H1 (cell line): ENCODE data around the gene SV2A. TPM values are rescaled to one million over a fixed set of nuclear protein-coding genes. Genes with fewer than 3 reads are reported as not detected.

Experiments used
- CTCF ChIA-PET: fragments of 300-600 bp; sonication (Branson Sonifier 250); formaldehyde crosslinking; loops from one replicate; lab custom pipeline; 2021; ENCODE audit not compliant: partially characterized antibody; lab: Charles Lee
- POLR2A ChIA-PET: fragments of 300-600 bp; sonication (Branson Sonifier 250); formaldehyde crosslinking; loops from one replicate; lab custom pipeline; 2021; ENCODE audit warnings: inconsistent platforms; ENCODE audit not compliant: partially characterized antibody; lab: Charles Lee
- DNase-seq, 2 experiments: peaks; one replicate each; pipeline versions ENCODE4 v3.0.0 to v3.0.0-alpha.2; 2010 to 2022; ENCODE audit warnings: low spot score in 2 of 2, low read depth in 1 of 2, mixed read lengths in 1 of 2
- FAIRE-seq: peaks from 2 replicates; lab custom pipeline; 2011; peaks lifted over from hg19 to GRCh38; lab: Jason Lieb, UNC
- H2AFZ ChIP-seq: 2 replicates; pipeline ENCODE4 v1.8.1; 2012; ENCODE audit warnings: low read length, inconsistent platforms
- H2AK5ac ChIP-seq: 2 replicates; pipeline ENCODE4 v1.6.1; 2013; ENCODE audit warnings: low read depth, low read length
- H2BK120ac ChIP-seq: replicated peaks from 2 replicates; pipeline ENCODE3; 2013; ENCODE audit warnings: low read depth, low read length, inconsistent platforms
- H2BK12ac ChIP-seq: 2 replicates; pipeline ENCODE4 v1.6.1; 2013; ENCODE audit warnings: low read depth, low read length
- H2BK15ac ChIP-seq: 2 replicates; pipeline ENCODE4 v1.6.1; 2013; ENCODE audit warnings: low read length
- H2BK20ac ChIP-seq: 2 replicates; pipeline ENCODE4 v1.6.1; 2013; ENCODE audit warnings: low read length
- H2BK5ac ChIP-seq: 2 replicates; pipeline ENCODE4 v1.6.1; 2013; ENCODE audit warnings: low read depth, low read length
- H3K14ac ChIP-seq: 2 replicates; pipeline ENCODE4 v1.6.1; 2013; ENCODE audit warnings: inconsistent platforms; ENCODE audit not compliant: insufficient read length
- H3K18ac ChIP-seq: 2 replicates; pipeline ENCODE4 v1.6.1; 2013; ENCODE audit warnings: low read length; ENCODE audit errors: extremely low read depth
- H3K23ac ChIP-seq: 2 replicates; pipeline ENCODE4 v1.6.1; 2013; ENCODE audit warnings: inconsistent platforms; ENCODE audit not compliant: insufficient read length
- H3K23me2 ChIP-seq: 2 replicates; pipeline ENCODE4 v1.6.1; 2013; ENCODE audit warnings: low read depth, low read length
- H3K27ac ChIP-seq: 2 replicates; pipeline ENCODE4 v1.6.1; 2011; ENCODE audit warnings: low read depth, low read length, inconsistent platforms
- H3K27me3 ChIP-seq, 4 experiments: replicated peaks in 1 of 4; 1 replicate in 1 of 4; 2 replicates in 3 of 4; pipeline versions ENCODE4 v1.6.1 to v1.8.1; 2011 to 2013; ENCODE audit warnings: low read length in 3 of 4, mild to moderate bottlenecking in 3 of 4, inconsistent platforms in 2 of 4, mixed read lengths in 2 of 4, moderate library complexity in 1 of 4; ENCODE audit not compliant: control insufficient read depth in 3 of 4, insufficient read depth in 3 of 4; ENCODE audit errors: extremely low read depth in 1 of 4
- H3K36me3 ChIP-seq, 4 experiments: 2 replicates each; pipeline versions ENCODE4 v1.6.1 to v1.8.1; 2011 to 2013; ENCODE audit warnings: mild to moderate bottlenecking in 4 of 4, low read length in 3 of 4, moderate library complexity in 2 of 4, control low read depth in 1 of 4, inconsistent platforms in 1 of 4; ENCODE audit not compliant: insufficient read depth in 4 of 4, control insufficient read depth in 2 of 4
- H3K4ac ChIP-seq: replicated peaks from 2 replicates; pipeline ENCODE3; 2013; ENCODE audit warnings: low read length, low read depth, mixed read lengths, inconsistent platforms; ENCODE audit not compliant: insufficient read length
- H3K4me1 ChIP-seq, 4 experiments: replicated peaks in 1 of 4; 1 replicate in 1 of 4; 2 replicates in 3 of 4; pipeline versions ENCODE4 v1.6.1 to v1.8.1; 2011 to 2013; ENCODE audit warnings: low read length in 3 of 4, inconsistent platforms in 2 of 4, mixed read lengths in 1 of 4; ENCODE audit not compliant: insufficient read depth in 4 of 4, control insufficient read depth in 3 of 4
- H3K4me2 ChIP-seq, 2 experiments: 2 replicates each; pipeline versions ENCODE4 v1.6.1 to v1.8.1; 2011 to 2013; ENCODE audit warnings: low read depth in 2 of 2, low read length in 2 of 2, control low read depth in 1 of 2, inconsistent platforms in 1 of 2, mild to moderate bottlenecking in 1 of 2; ENCODE audit not compliant: insufficient read depth in 1 of 2
- H3K4me3 ChIP-seq, 4 experiments: fragments of 200-600, 300-600 bp in 1 of 4; sonication (generic), shearing (Covaris generic), sonication (Bioruptor Twin) in 1 of 4; 2 replicates each; pipeline versions ENCODE4 v1.5.1 to v1.8.1; 2011 to 2016; ENCODE audit warnings: low read length in 4 of 4, low read depth in 3 of 4, control low read depth in 2 of 4, inconsistent platforms in 2 of 4, mild to moderate bottlenecking in 2 of 4, mixed read lengths in 1 of 4, moderate library complexity in 1 of 4; ENCODE audit not compliant: insufficient read depth in 2 of 4; ENCODE audit errors: extremely low read depth in 1 of 4
- H3K56ac ChIP-seq: replicated peaks from 2 replicates; pipeline ENCODE3; 2013; ENCODE audit warnings: low read depth, mild to moderate bottlenecking, mixed read lengths, low read length, inconsistent platforms; ENCODE audit not compliant: insufficient read length
- H3K79me1 ChIP-seq: 2 replicates; pipeline ENCODE4 v1.6.1; 2013; ENCODE audit warnings: low read depth, low read length, control low read depth
- H3K79me2 ChIP-seq, 2 experiments: 2 replicates each; pipeline versions ENCODE4 v1.6.1 to v1.8.1; 2012 to 2013; ENCODE audit warnings: low read length in 2 of 2, mild to moderate bottlenecking in 2 of 2, inconsistent platforms in 1 of 2; ENCODE audit not compliant: insufficient read depth in 2 of 2, control insufficient read depth in 1 of 2
- H3K9ac ChIP-seq, 4 experiments: replicated peaks in 1 of 4; 1 replicate in 1 of 4; 2 replicates in 3 of 4; pipeline versions ENCODE4 v1.6.1 to v1.8.1; 2011 to 2013; ENCODE audit warnings: low read depth in 3 of 4, low read length in 3 of 4, control low read depth in 2 of 4, mild to moderate bottlenecking in 2 of 4, moderate library complexity in 2 of 4, inconsistent platforms in 1 of 4; ENCODE audit errors: extremely low read depth in 1 of 4
- H3K9me3 ChIP-seq, 2 experiments: 2 replicates each; pipeline versions ENCODE4 v1.6.1 to v1.8.1; 2012 to 2013; ENCODE audit warnings: mild to moderate bottlenecking in 2 of 2, moderate library complexity in 2 of 2, control low read depth in 1 of 2, inconsistent platforms in 1 of 2, low read depth in 1 of 2, low read length in 1 of 2, mixed read lengths in 1 of 2; ENCODE audit not compliant: insufficient read depth in 2 of 2
- H4K20me1 ChIP-seq, 2 experiments: replicated peaks in 1 of 2; 2 replicates each; pipeline versions ENCODE3 to v1.8.1; 2011 to 2013; ENCODE audit warnings: inconsistent platforms in 2 of 2, low read length in 2 of 2, mild to moderate bottlenecking in 1 of 2; ENCODE audit not compliant: insufficient read depth in 2 of 2, control insufficient read depth in 1 of 2
- H4K5ac ChIP-seq: 2 replicates; pipeline ENCODE4 v1.6.1; 2013; ENCODE audit warnings: low read length, low read depth, mixed read lengths, inconsistent platforms; ENCODE audit not compliant: insufficient read length
- H4K8ac ChIP-seq: 2 replicates; pipeline ENCODE4 v1.8.0; 2013; ENCODE audit warnings: mild to moderate bottlenecking, moderate library complexity, low read length, inconsistent platforms; ENCODE audit not compliant: insufficient read depth; ENCODE audit errors: extremely low read depth
- H4K91ac ChIP-seq: replicated peaks from 2 replicates; pipeline ENCODE3; 2013; ENCODE audit warnings: low read length, mixed read lengths, inconsistent platforms; ENCODE audit not compliant: insufficient read length
- EP300 ChIP-seq, 2 experiments: IDR thresholded peaks; 1 replicate in 1 of 2; 2 replicates in 1 of 2; pipeline ENCODE4 v1.6.1; 2011 to 2012; ENCODE audit warnings: low read depth in 2 of 2, low read length in 2 of 2, mild to moderate bottlenecking in 2 of 2, borderline replicate concordance in 1 of 2, inconsistent platforms in 1 of 2, moderate library complexity in 1 of 2
- WGBS, 2 experiments: shearing (Covaris generic) in 1 of 2; methylation state at CpG; one replicate each; pipeline versions ENCODE4 v1.1.6 to v1.1.7; 2013 to 2015; ENCODE audit warnings: low lambda C conversion rate in 2 of 2, mixed read lengths in 2 of 2, inconsistent platforms in 1 of 2, low coverage in 1 of 2, missing lambda C conversion rate in 1 of 2; ENCODE audit not compliant: insufficient replicate concordance in 2 of 2, insufficient coverage in 1 of 2, insufficient read length in 1 of 2; ENCODE audit errors: extremely low coverage in 1 of 2, missing lambda C conversion rate in 1 of 2; 5-methylcytosine and 5-hydroxymethylcytosine counted together
- polyA plus RNA-seq, 7 experiments: library from polyadenylated mRNA; depleted of rRNA in 3 of 7; stranded (reverse) in 5 of 7; unstranded in 2 of 7; fragments of >200 nt in 5 of 7; fragments of 200-250 nt in 2 of 7; gene quantifications; 1 replicate in 5 of 7; 2 replicates in 1 of 7; 4 replicates in 1 of 7; pipeline versions ENCODE4 v1.2.1 to v1.2.3, GENCODE V29; 2011 to 2013; ENCODE audit warnings: missing spikeins in 2 of 7, mixed read lengths in 2 of 7
- total RNA-seq: library from RNA; stranded (reverse); fragmentation: NEBNext Ultra II Directional; extraction: Animal tissue kit (Norgen Biotek cat#: 25700); gene quantifications from 2 replicates; pipeline ENCODE4 v1.2.1, GENCODE V29; 2021

SV2A gene
- total and polyA plus RNA-seq, 2 of the 8 experiments (the other 6 are each of a cell fraction or from before 2014, with no cell fraction given): 41.8 to 51.8 TPM

DNA sequence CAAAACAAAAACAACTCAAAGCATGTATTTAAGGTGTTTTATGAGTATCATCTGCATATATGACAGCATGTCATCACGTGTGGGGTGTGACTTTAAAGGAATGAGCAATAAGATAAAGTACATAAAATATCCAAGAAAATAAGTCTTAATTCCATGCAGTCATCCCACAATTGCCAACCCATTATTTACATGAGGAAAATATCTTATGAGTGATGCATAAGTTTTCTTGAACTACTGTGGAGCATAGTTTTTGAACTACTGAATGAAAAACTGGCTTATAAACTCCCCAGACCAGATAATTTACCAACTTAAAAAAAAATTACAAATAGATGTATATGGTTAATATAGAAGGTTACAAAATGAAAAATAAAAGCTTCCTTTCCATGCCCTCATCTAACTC, 48.8 kb upstream of the SV2A start:
- no peak overlapping the region for H2BK15ac ChIP-seq
- ChIA-PET POLR2A (no interaction called here), CTCF (interaction anchor here (1.2 kb wide), 2 partner anchors 21 to 221 kb away, joined by 3 to 5 read pairs; no protein-coding TSS in a partner anchor)
- H2AK5ac ChIP-seq: no peak overlapping the region
- no peaks in the 10 kb centered on the region for H3K9me3 ChIP-seq
- H3K23me2 ChIP-seq: no peaks in the 10 kb centered on the region
- H3K79me1 ChIP-seq: no peaks in the 10 kb centered on the region
- H3K18ac ChIP-seq: no peak overlapping the region
- H3K4ac ChIP-seq: no peak overlapping the region
- no peak overlapping the region for H3K27ac ChIP-seq
- H4K20me1 ChIP-seq: no peaks in the 10 kb centered on the region
- H2BK120ac ChIP-seq: no peak overlapping the region
- no peak overlapping the region for H3K23ac ChIP-seq
- no peak overlapping the region for H3K9ac ChIP-seq
- H2BK5ac ChIP-seq: no peak overlapping the region
- no peak overlapping the region for H3K4me2 ChIP-seq
- H2BK12ac ChIP-seq: no peak overlapping the region
- no peak overlapping the region for H2AFZ ChIP-seq
- no peak overlapping the region for H3K56ac ChIP-seq
- H3K14ac ChIP-seq: no peak overlapping the region
- H2BK20ac ChIP-seq: no peak overlapping the region
- no peak overlapping the region for H4K8ac ChIP-seq
- peaks cover 7 to 40% (median 28%) of the 10 kb centered on the region in 4 experiments for H3K36me3 ChIP-seq
- TF ChIP-seq EP300 (IDR thresholded peaks at IDR 0.05; ENCODE audit: borderline replicate concordance in 1 of 2, low read depth in 2 of 2, low read length in 2 of 2): no peak
- FAIRE-seq: no peak
- H4K5ac ChIP-seq: no peak overlapping the region
- H3K4me3 ChIP-seq: no peak overlapping the region
- 89% methylated on average over 1 of the region's 1 CpG; no CpG with 5 or more reads in 1 of the 2 experiments for whole genome bisulfite sequencing, 2 experiments
- H3K27me3 ChIP-seq: no peaks in the 10 kb centered on the region
- DNase-seq: no peak
- H3K4me1 ChIP-seq: no peaks in the 10 kb centered on the region
- no peaks in the 10 kb centered on the region for H3K79me2 ChIP-seq
- no peak overlapping the region for H4K91ac ChIP-seq
